ENCODE measurements around the gene PLCB3. TPM values are rescaled to one million over a fixed set of nuclear protein-coding genes. Genes with fewer than 3 reads are reported as not detected.
"Not testable (repeated sequence)": the region's sequence is repeated elsewhere in the genome, so short reads cannot be mapped to it uniquely, and the experiment has no call there.

PLCB3 gene
- total RNA-seq, 4 donors from 2014 or later, result 16.2 to 33.2 (median 25.1) TPM

GRCh38 chr11:64306563-64306875 lies 55.2 kb downstream of the PLCB3 start:
- Histone ChIP-seq H3K27ac (peak overlapping the region in 3 of 4 donors; percentile 88 to 96 (median 96)), H3K27me3 (peaks cover 20% of the 10 kb centered on the region), H3K4me3 (peak overlapping the region; percentile 68 to 85), H3K36me3 (peaks cover 0 to 7% of the 10 kb centered on the region in 2 donors), H3K9me3 (no peaks in the 10 kb centered on the region), H3K4me1 (peaks cover 0 to 47% (median 16%) of the 10 kb centered on the region in 3 donors)
- 7 to 40% methylated on average over 1 to 5 of the region's 9 CpGs for WGBS, 2 donors (ENCODE audit: low coverage in 1 of 2)
- ATAC-seq, result no peak
- TF ChIP-seq POLR2AphosphoS5 (IDR thresholded peaks at IDR 0.05) (no peak), EP300 (IDR thresholded peaks at IDR 0.05) (no peak), CTCF (IDR thresholded peaks at IDR 0.05) (no peak), POLR2A (IDR thresholded peaks at IDR 0.05) (no peak)

GRCh38 chr11:64306876-64307622 lies 55.7 kb downstream of the PLCB3 start:
- peak overlapping the region in 3 of 4 donors; percentile 88 to 96 (median 96) for H3K27ac ChIP-seq
- peaks cover 0 to 7% of the 10 kb centered on the region in 2 donors for H3K36me3 ChIP-seq
- H3K27me3 ChIP-seq, result peaks cover 14% of the 10 kb centered on the region
- peaks cover 0 to 43% (median 16%) of the 10 kb centered on the region in 3 donors for H3K4me1 ChIP-seq
- no CpG with 5 or more reads among the region's 15 CpGs for WGBS, 2 donors (ENCODE audit: low coverage in 1 of 2)
- no peak for ATAC-seq
- peak overlapping the region in 1 of 2 donors; percentile 85 for H3K4me3 ChIP-seq
- TF ChIP-seq CTCF (IDR thresholded peaks at IDR 0.05), result no peak
- TF ChIP-seq POLR2A (IDR thresholded peaks at IDR 0.05), result no peak
- no peak for TF ChIP-seq EP300 (IDR thresholded peaks at IDR 0.05)
- TF ChIP-seq POLR2AphosphoS5 (IDR thresholded peaks at IDR 0.05), result peak; percentile 39
- no peaks in the 10 kb centered on the region for H3K9me3 ChIP-seq

- Histone ChIP-seq H3K27ac (peak overlapping the region in 1 of 4 donors; percentile 96), H3K4me1 (peaks cover 0 to 50% (median 16%) of the 10 kb centered on the region in 3 donors)
- H3K9me3 ChIP-seq, H3K36me3 ChIP-seq, H3K27me3 ChIP-seq, H3K4me3 ChIP-seq, ATAC-seq: not testable (repeated sequence)
- 97% methylated on average over 5 of the region's 5 CpGs; no CpG with 5 or more reads in 1 of the 2 donors for WGBS, 2 donors (ENCODE audit: low coverage in 1 of 2)
Observed at GRCh38 chr11:64307795-64308194, 56.5 kb downstream of the PLCB3 start.

- Histone ChIP-seq H3K36me3 (peaks cover 0 to 34% of the 10 kb centered on the region in 2 donors), H3K27me3 (no peaks in the 10 kb centered on the region), H3K27ac (peak overlapping the region in 3 of 4 donors; percentile 66 to 73 (median 71)), H3K4me3 (no peak overlapping the region), H3K4me1 (peaks cover 0 to 47% (median 7%) of the 10 kb centered on the region in 3 donors), H3K9me3 (no peaks in the 10 kb centered on the region)
- 83 to 91% methylated on average over 1 to 10 of the region's 10 CpGs for WGBS, 2 donors (ENCODE audit: low coverage in 1 of 2)
- TF ChIP-seq POLR2A (IDR thresholded peaks at IDR 0.05) (no peak), CTCF (IDR thresholded peaks at IDR 0.05) (no peak), POLR2AphosphoS5 (IDR thresholded peaks at IDR 0.05) (no peak), EP300 (IDR thresholded peaks at IDR 0.05) (no peak)
- ATAC-seq, result no peak
Observed at GRCh38 chr11:64312947-64313346, 61.6 kb downstream of the PLCB3 start.

GRCh38 chr11:64313491-64314145 lies 62.3 kb downstream of the PLCB3 start:
- peak; percentile 24 for ATAC-seq
- Histone ChIP-seq H3K4me3 (peak overlapping the region in 1 of 2 donors; percentile 16), H3K4me1 (peaks cover 0 to 47% (median 7%) of the 10 kb centered on the region in 3 donors), H3K36me3 (peaks cover 0 to 31% of the 10 kb centered on the region in 2 donors), H3K27me3 (no peaks in the 10 kb centered on the region), H3K27ac (peak overlapping the region in 3 of 4 donors; percentile 66 to 73 (median 71)), H3K9me3 (no peaks in the 10 kb centered on the region)
- WGBS, 2 donors (ENCODE audit: low coverage in 1 of 2), result 67% methylated on average over 2 of the region's 18 CpGs; no CpG with 5 or more reads in 1 of the 2 donors
- TF ChIP-seq POLR2AphosphoS5 (IDR thresholded peaks at IDR 0.05) (no peak), EP300 (IDR thresholded peaks at IDR 0.05) (no peak), POLR2A (IDR thresholded peaks at IDR 0.05) (no peak), CTCF (IDR thresholded peaks at IDR 0.05) (no peak)
